Right atrium auricular region (tissue), 2 donors: Measurements from ENCODE around the gene MCF2L2. TPM values are rescaled to one million over a fixed set of nuclear protein-coding genes. Genes with fewer than 3 reads are reported as not detected.

ENCODE experiments used
- DNase-seq: peaks from one replicate; pipeline ENCODE4 v3.0.0-alpha.2; 2019; ENCODE audit warnings: low spot score
- H3K27ac ChIP-seq, 2 donors: fragments of 200-600 bp; sonication (generic); 1 replicate in 1 of 2; 2 replicates in 1 of 2; pipeline ENCODE4 v1.5.1; 2016 to 2019
- H3K27me3 ChIP-seq, 2 donors: fragments of 200-600 bp; sonication (generic); one replicate each; pipeline versions ENCODE4 v1.5.1 to v1.6.0; 2017 to 2019
- H3K36me3 ChIP-seq: fragments of 200-600 bp; sonication (generic); one replicate; pipeline ENCODE4 v1.5.1; 2016
- H3K4me1 ChIP-seq, 2 donors: fragments of 200-600 bp; sonication (generic); one replicate each; pipeline versions ENCODE4 v1.5.1 to v1.6.0; 2017 to 2019
- H3K4me3 ChIP-seq, 2 donors: fragments of 200-600 bp; sonication (generic); 1 replicate in 1 of 2; 2 replicates in 1 of 2; pipeline ENCODE4 v1.5.1; 2017 to 2019; ENCODE audit warnings: mild to moderate bottlenecking in 1 of 2, moderate library complexity in 1 of 2
- H3K9me3 ChIP-seq, 2 donors: fragments of 200-600 bp; sonication (generic); one replicate each; pipeline ENCODE4 v1.5.1; 2019
- CTCF ChIP-seq, 2 donors: fragments of 200-600 bp; sonication (generic); IDR thresholded peaks; one replicate each; pipeline ENCODE4 v1.5.1; 2019; ENCODE audit warnings: antibody characterized with exemption in 2 of 2
- total RNA-seq, 2 donors: library from RNA; depleted of rRNA; stranded (reverse); fragments of >200 nt; gene quantifications; one replicate each; pipeline ENCODE4 v1.1.0, GENCODE V29; 2016

MCF2L2 gene
- total RNA-seq, 2 donors from 2014 or later = 0.08 TPM; not detected in 1

- DNase-seq = no peak
- H3K4me3 ChIP-seq = no peak overlapping the region
- no peak overlapping the region for H3K27ac ChIP-seq
- H3K36me3 ChIP-seq = no peaks in the 10 kb centered on the region
- TF ChIP-seq CTCF (IDR thresholded peaks at IDR 0.05) = no peak
- H3K9me3 ChIP-seq = no peaks in the 10 kb centered on the region
- no peaks in the 10 kb centered on the region for H3K27me3 ChIP-seq
- no peaks in the 10 kb centered on the region for H3K4me1 ChIP-seq
Observed at GRCh38 chr3:183394150-183394549, 34.3 kb downstream of the MCF2L2 start.

DNA sequence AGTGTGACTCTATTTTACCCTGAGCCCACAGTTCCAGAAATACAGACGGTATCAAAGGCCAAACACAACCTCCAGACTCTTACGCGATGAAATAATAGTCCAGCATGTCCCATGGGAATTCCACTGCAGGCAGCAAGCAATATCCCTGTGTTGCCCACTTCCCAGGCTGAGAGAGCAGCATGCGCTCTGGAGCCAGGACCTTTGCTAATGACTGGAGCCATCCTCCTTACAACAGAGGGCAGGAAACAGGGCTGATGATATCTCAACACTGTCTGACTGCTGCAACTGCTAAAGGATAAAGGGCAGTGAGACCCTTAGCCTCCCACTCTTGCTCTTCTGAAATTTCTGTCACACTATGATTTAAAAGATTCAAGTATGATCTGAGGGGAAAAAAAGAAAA lies 34.8 kb downstream of the MCF2L2 start:
- no peak overlapping the region for H3K27ac ChIP-seq
- no peak for DNase-seq
- H3K4me1 ChIP-seq = no peaks in the 10 kb centered on the region
- H3K4me3 ChIP-seq = no peak overlapping the region
- H3K9me3 ChIP-seq = no peaks in the 10 kb centered on the region
- no peaks in the 10 kb centered on the region for H3K27me3 ChIP-seq
- TF ChIP-seq CTCF (IDR thresholded peaks at IDR 0.05) = no peak
- no peaks in the 10 kb centered on the region for H3K36me3 ChIP-seq

GRCh38 chr3:183392186-183393034 lies 36.0 kb downstream of the MCF2L2 start:
- no peaks in the 10 kb centered on the region for H3K27me3 ChIP-seq
- no peak overlapping the region for H3K4me3 ChIP-seq
- H3K36me3 ChIP-seq = no peaks in the 10 kb centered on the region

GRCh38 chr3:183391460-183391859 lies 37.0 kb downstream of the MCF2L2 start:
- Histone ChIP-seq H3K27me3 (no peaks in the 10 kb centered on the region), H3K36me3 (no peaks in the 10 kb centered on the region), H3K4me1 (no peaks in the 10 kb centered on the region), H3K4me3 (no peak overlapping the region), H3K27ac (no peak overlapping the region), H3K9me3 (no peaks in the 10 kb centered on the region)
- no peak for TF ChIP-seq CTCF (IDR thresholded peaks at IDR 0.05)
- no peak for DNase-seq

More at GRCh38 chr3:183392186-183393034, 36.0 kb downstream of the MCF2L2 start:
- no peak for TF ChIP-seq CTCF (IDR thresholded peaks at IDR 0.05)
- no peak for DNase-seq
- no peaks in the 10 kb centered on the region for H3K9me3 ChIP-seq
- H3K4me1 ChIP-seq = no peaks in the 10 kb centered on the region
- H3K27ac ChIP-seq = no peak overlapping the region

- DNase-seq = no peak
Observed at GRCh38 chr3:183390844-183391243, 37.6 kb downstream of the MCF2L2 start.

More at GRCh38 chr3:183390844-183391243, 37.6 kb downstream of the MCF2L2 start:
- Histone ChIP-seq H3K4me1 (no peaks in the 10 kb centered on the region), H3K27me3 (no peaks in the 10 kb centered on the region), H3K36me3 (no peaks in the 10 kb centered on the region), H3K9me3 (no peaks in the 10 kb centered on the region), H3K27ac (no peak overlapping the region), H3K4me3 (no peak overlapping the region)
- TF ChIP-seq CTCF (IDR thresholded peaks at IDR 0.05) = no peak
